H1 (cell line): ENCODE results near the gene OR52A5.

Experiments
- EGR1 ChIP-seq: IDR thresholded peaks from 2 replicates; pipeline ENCODE4 v1.6.1; 2011; ENCODE audit warnings: low read depth, low read length, borderline replicate concordance
- EP300 ChIP-seq, 2 experiments: IDR thresholded peaks; 1 replicate in 1 of 2; 2 replicates in 1 of 2; pipeline ENCODE4 v1.6.1; 2011 to 2012; ENCODE audit warnings: low read depth in 2 of 2, low read length in 2 of 2, mild to moderate bottlenecking in 2 of 2, borderline replicate concordance in 1 of 2, inconsistent platforms in 1 of 2, moderate library complexity in 1 of 2
- EZH2 ChIP-seq: fragments of 200-600 bp; sonication (generic); IDR thresholded peaks from 2 replicates; pipeline ENCODE4 v1.7.1; 2012; ENCODE audit warnings: low read depth, mild to moderate bottlenecking, moderate library complexity, low read length, inconsistent platforms; ENCODE audit not compliant: severe bottlenecking
- JUND ChIP-seq: IDR thresholded peaks from 2 replicates; pipeline ENCODE4 v1.6.1; 2011; ENCODE audit warnings: mild to moderate bottlenecking, improper control_type of control experiment, low read length
- MAFK ChIP-seq: IDR thresholded peaks from 2 replicates; pipeline ENCODE4 v1.6.1; 2012; ENCODE audit warnings: low read depth, mild to moderate bottlenecking, improper control_type of control experiment, low read length
- POLR2A ChIP-seq, 2 experiments: IDR thresholded peaks; 1 replicate in 1 of 2; 2 replicates in 1 of 2; pipeline ENCODE4 v1.6.1; 2011; ENCODE audit warnings: low read depth in 2 of 2, low read length in 2 of 2, mild to moderate bottlenecking in 2 of 2; ENCODE audit errors: control extremely low read depth in 1 of 2
- SP1 ChIP-seq: IDR thresholded peaks from 2 replicates; pipeline ENCODE4 v1.6.1; 2011; ENCODE audit warnings: low read depth, low read length
- YY1 ChIP-seq: IDR thresholded peaks from 2 replicates; pipeline ENCODE4 v1.6.1; 2011; ENCODE audit warnings: low read depth, mild to moderate bottlenecking, low read length
- TF ChIP-seq, protein P1 (sequence below), 3 experiments: IDR thresholded peaks; 1 replicate in 2 of 3; 2 replicates in 1 of 3; pipeline versions ENCODE4 v1.5.1 to v1.6.1; 2011; ENCODE audit warnings: low read length in 3 of 3, mild to moderate bottlenecking in 3 of 3, inconsistent platforms in 2 of 3, low read depth in 1 of 3, moderate library complexity in 1 of 3; ENCODE audit not compliant: insufficient read depth in 1 of 3; ENCODE audit errors: control extremely low read depth in 1 of 3

DNA sequence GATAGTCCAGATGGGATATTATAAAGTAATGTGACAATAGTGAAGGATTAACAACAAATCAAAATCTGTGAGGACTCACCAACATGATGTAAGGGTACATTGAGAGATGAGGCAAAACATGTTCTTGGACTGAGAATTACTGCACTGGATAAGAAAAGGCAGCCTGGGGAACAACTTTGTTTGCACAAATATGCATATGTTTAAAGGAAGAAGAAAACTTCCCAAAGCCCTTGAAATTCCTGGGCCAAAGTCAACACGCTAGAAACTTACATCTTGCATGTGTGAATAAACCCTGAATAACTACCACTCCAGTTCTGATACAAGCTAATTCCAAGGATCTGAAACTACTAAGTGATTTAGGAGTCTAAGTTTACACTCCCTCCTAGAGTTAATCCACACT is 1.1 kb downstream of the OR52A5 start:
- TF ChIP-seq, protein P1, sequence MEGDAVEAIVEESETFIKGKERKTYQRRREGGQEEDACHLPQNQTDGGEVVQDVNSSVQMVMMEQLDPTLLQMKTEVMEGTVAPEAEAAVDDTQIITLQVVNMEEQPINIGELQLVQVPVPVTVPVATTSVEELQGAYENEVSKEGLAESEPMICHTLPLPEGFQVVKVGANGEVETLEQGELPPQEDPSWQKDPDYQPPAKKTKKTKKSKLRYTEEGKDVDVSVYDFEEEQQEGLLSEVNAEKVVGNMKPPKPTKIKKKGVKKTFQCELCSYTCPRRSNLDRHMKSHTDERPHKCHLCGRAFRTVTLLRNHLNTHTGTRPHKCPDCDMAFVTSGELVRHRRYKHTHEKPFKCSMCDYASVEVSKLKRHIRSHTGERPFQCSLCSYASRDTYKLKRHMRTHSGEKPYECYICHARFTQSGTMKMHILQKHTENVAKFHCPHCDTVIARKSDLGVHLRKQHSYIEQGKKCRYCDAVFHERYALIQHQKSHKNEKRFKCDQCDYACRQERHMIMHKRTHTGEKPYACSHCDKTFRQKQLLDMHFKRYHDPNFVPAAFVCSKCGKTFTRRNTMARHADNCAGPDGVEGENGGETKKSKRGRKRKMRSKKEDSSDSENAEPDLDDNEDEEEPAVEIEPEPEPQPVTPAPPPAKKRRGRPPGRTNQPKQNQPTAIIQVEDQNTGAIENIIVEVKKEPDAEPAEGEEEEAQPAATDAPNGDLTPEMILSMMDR (IDR thresholded peaks at IDR 0.05; ENCODE audit: control extremely low read depth in 1 of 3, insufficient read depth in 1 of 3, low read depth in 1 of 3, low read length in 3 of 3) = no peak
- no peak for TF ChIP-seq POLR2A (IDR thresholded peaks at IDR 0.05; ENCODE audit: control extremely low read depth in 1 of 2, low read depth in 2 of 2, low read length in 2 of 2)
- no peak for TF ChIP-seq MAFK
- TF ChIP-seq SP1 = no peak
- TF ChIP-seq EZH2 = no peak
- TF ChIP-seq JUND = no peak
- TF ChIP-seq EP300 (IDR thresholded peaks at IDR 0.05; ENCODE audit: borderline replicate concordance in 1 of 2, low read depth in 2 of 2, low read length in 2 of 2) = no peak
- no peak for TF ChIP-seq EGR1
- no peak for TF ChIP-seq YY1
